Nucleus accumbens (tissue), 56 donors: ENCODE data around the gene ZW10.
"Not testable (repeated sequence)": the region's sequence is repeated elsewhere in the genome, so short reads cannot be mapped to it uniquely, and the experiment has no call there.

ENCODE experiments used
- DNase-seq, 56 donors: peaks; one replicate each; lab custom pipeline; 2025; lab: John Stamatoyannopoulos, UW

ZW10 gene

GRCh38 chr11:113763040-113763439 is 10.5 kb downstream of the ZW10 start:
- not testable (repeated sequence) for DNase-seq

- DNase-seq = no peak
These were observed 13.3 kb downstream of the ZW10 start for GRCh38 chr11:113760241-113760640.

- DNase-seq = no peak
These were observed 20.6 kb downstream of the ZW10 start for GRCh38 chr11:113752932-113753331.

DNA sequence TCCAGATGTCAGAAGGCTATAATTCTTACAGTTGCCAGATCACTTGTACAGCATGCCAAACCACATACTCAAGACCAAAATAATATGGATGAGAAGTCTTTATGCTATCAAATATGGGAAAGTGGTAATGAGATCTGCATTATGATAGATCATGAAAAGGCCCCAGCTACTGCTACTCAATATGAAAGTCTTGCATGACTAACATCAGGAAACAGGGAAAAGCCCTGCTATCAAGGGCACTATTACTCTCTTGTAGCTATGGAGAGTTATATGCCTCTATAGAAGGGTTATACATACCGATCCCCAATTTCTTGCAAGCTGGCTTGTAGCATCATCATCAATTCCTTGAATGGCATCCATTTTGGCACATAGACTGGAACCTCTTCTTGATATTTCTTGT is 37.2 kb downstream of the ZW10 start:
- DNase-seq = no peak

DNA sequence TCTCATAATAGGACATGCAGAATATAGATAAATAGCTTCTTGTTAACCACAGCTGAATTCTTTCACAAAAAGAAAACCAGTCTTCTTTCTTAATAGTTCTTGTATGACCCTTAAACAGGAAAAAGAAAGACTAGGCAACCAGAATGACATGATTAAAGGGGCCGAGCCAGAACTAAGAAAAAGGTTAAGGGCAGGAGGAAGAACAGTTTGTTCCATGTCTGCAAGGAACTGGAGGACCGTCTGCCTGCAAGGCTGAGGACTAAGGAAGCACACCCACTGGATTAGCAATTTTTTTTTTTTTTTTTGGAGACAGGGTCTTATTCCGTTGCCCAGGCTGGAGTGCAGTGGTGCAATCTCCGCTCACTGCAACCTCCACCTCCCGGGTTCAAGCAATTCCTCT is 41.4 kb downstream of the ZW10 start:
- DNase-seq = no peak

- peak in 39 of 56 donors; percentile 7 to 81 (median 36) for DNase-seq
These were observed 42.4 kb downstream of the ZW10 start for GRCh38 chr11:113730887-113731726.

GRCh38 chr11:113729456-113729855 is 44.0 kb downstream of the ZW10 start:
- DNase-seq = peak in 5 of 56 donors; percentile 9 to 28 (median 17)

DNA sequence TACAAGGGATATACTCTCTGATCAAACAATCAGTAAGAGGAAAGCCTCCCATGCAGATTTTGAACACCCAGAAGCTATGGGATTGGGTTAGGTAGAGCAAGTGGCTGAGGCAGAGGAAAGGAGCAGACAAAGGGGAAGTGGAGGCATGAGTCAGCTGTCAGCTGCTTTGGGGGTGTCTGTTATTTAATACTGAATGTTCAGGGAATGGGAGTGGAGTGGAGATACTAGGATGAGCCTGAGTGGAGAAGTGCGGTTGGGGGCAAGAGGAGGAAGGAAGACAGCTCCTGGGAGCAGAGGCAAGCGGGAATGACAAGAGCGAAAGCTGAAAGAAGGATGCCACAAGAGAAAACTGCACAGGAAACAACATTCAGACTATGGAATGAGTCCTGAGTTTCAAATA is 44.7 kb downstream of the ZW10 start:
- DNase-seq = peak in 12 of 56 donors; percentile 23 to 54 (median 42)

GRCh38 chr11:113725913-113726312 is 47.6 kb downstream of the ZW10 start:
- no peak for DNase-seq

- no peak for DNase-seq
These were observed 48.1 kb downstream of the ZW10 start for GRCh38 chr11:113725407-113725806.

- DNase-seq = no peak
These were observed 48.7 kb downstream of the ZW10 start for GRCh38 chr11:113724778-113725177.

GRCh38 chr11:113723787-113724186 is 49.7 kb downstream of the ZW10 start:
- no peak for DNase-seq

DNA sequence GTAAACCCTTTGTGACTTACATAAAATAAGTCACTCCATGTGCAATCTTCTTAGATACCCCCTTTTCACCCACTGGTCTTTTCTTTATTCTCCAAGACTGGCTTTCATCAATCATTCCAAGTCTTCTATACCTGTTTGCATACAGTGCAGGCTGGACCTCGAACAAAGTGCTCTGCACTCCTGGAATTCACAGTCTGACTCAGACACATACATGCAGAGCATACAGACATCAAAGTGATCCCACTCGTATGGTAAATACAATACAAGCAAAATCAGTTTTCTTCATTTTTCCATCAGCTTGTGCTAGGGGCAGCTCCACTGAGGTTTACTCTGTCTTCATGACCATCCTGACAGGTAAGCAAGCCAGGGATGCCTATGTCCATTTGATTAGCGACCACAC is 50.6 kb downstream of the ZW10 start:
- DNase-seq = no peak

DNA sequence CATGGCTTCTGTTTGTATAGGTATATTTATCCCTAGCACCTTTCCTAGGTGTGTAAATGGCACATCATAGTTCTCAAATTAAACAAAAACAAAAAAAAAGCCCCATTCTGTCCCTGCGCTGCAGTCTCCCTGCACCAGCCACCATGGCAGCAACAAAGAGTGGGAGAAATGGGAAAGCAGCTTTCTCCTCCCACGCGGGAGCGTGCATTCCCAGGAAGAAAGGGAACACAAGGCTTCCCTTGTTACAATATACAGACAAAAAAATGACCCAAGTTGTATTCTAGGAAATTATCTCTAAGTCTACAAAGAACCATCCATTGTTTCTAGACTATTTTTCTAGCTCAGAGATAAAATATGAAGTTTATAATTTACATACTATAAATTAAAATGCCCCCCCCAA is 51.3 kb downstream of the ZW10 start:
- peak in 3 of 56 donors; percentile 7 to 13 (median 11) for DNase-seq

- no peak for DNase-seq
These were observed 51.9 kb downstream of the ZW10 start for GRCh38 chr11:113721462-113722066.

DNA sequence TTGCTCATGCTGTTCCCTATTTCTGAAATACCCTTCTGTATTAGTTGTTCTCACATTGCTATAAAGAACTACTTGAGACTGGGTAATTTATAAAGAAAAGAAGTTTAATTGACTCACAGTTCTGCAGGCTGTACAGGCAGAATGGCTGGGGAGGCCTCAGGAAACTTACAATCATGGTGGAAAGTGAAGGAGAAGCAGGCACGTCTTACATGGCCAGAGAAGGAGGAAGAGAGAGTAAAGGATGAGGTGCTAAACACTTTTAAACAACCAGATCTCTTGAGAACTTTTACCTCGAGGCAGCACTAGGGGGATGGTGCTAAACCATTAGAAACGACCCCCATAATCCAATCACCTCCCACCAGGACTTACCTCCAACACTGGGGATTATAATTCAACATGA is 53.0 kb downstream of the ZW10 start:
- not testable (repeated sequence) for DNase-seq

DNA sequence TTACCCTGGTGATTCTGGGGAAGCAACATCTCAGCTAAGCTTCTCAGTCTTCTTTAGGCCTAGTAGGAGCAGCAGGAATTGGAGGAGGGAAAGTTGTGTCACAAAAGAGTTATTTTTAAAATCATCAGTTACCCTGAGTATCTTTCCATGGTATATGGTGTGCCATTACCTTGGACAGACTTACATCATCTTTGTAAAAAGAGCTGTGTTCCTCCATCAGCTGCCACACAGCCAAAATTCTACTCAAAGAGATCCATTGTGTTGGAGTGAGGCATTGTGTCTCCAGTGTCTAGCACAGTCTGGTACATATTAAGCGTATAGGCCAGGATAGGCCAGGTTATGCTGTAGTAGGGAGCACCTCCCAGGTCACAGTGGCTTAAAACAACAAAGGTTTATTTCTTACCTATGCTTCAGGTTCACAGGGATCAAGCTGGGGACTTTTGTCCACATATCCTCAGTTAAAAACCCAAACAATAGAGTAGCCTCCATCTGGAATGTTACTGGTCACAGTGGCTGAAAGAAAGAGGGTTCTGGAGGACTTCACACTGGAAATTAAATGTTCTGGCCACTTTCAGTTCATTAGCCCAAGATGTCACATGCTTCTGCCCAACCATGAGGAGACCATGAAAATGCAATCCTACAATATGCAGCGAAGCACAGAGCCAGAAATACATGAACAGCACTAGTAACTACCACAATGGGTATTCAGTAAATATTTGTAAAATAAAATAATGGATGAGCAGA is 57.4 kb downstream of the ZW10 start:
- DNase-seq = peak in 30 of 56 donors; percentile 11 to 71 (median 32)

DNA sequence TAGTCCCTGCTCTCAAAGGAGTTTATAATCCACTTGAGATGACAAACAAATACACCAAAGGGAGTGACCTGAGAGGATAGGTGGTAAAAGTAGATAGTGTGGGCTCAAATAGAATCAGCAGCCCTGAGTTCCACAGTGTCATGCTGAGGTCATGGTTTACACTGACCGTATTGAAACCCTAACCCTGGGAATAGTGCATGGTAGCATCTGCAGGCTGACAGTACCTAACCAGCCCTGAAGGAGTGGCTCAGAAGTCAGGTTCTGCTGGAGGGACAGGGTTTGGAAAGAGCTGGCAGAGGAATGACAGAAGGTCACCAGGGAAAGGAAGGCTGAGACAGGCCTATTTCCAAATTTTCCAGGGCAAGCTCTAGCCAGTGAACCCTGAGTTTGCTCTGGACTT is 58.2 kb downstream of the ZW10 start:
- no peak for DNase-seq

GRCh38 chr11:113710989-113711388 is 62.5 kb downstream of the ZW10 start:
- DNase-seq = no peak

DNA sequence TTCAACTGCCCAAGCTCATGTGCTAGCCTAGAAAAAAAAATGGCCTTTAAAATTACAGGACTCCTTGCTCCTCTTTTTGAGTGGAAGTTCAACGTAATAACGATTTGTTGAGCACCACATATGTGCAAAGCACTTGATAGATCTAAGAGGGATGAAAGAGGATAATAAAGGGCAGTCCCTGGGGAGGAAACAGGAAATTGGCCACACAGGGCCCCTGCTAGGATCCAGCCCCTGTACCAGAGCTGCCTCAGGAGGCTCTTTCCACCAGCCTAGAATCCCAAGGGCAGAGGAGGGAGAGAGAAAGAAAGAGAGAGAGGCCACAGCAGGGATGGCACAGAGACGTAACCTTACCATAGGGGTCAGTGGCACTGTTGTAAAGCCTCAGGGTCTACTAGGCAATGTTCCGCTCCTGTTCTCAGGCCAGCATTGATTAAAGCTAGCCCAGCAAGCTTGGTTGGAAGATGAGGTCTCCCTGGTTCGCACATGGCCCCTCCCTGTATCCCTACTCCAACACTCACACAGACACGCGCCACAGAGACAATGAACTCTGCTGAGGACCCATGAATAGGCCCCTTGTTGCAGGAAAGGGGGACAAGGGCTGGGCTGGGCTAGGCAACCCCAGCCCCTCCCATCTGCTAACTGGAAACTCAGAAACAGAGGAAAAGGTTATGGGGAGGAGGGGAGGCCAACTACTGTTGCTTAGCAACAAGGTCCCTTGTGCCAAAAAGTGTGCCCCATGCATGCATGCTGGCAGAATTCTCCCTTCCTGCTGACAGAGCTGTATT is 67.4 kb downstream of the ZW10 start, which contains the start of gene TMPRSS5:
TMPRSS5 (minus strand) TSS at position 438 of the 785 bp plus-strand sequence; CDS start at position 354, 84 bp downstream.
- peak in 55 of 56 donors; percentile 21 to 95 (median 86) for DNase-seq
